Skin epidermis (tissue), 12 donors: ENCODE data around the gene BUD13.
"Not testable (repeated sequence)": the region's sequence is repeated elsewhere in the genome, so short reads cannot be mapped to it uniquely, and the experiment has no call there.

Source experiments
- H3K27ac ChIP-seq, 21 experiments: fragments of 200-600 bp; sonication (generic) in 11 of 21; one replicate each; pipeline ENCODE4 v1.5.0; 2020; ENCODE audit warnings: mild to moderate bottlenecking in 3 of 21, inconsistent platforms in 2 of 21, moderate library complexity in 2 of 21
- H3K4me3 ChIP-seq, 7 experiments: fragments of 200-600 bp; sonication (generic) in 2 of 7; one replicate each; pipeline ENCODE4 v1.5.0; 2020; ENCODE audit warnings: inconsistent platforms in 2 of 7, mild to moderate bottlenecking in 2 of 7, moderate library complexity in 1 of 7

Gene BUD13, protein sequence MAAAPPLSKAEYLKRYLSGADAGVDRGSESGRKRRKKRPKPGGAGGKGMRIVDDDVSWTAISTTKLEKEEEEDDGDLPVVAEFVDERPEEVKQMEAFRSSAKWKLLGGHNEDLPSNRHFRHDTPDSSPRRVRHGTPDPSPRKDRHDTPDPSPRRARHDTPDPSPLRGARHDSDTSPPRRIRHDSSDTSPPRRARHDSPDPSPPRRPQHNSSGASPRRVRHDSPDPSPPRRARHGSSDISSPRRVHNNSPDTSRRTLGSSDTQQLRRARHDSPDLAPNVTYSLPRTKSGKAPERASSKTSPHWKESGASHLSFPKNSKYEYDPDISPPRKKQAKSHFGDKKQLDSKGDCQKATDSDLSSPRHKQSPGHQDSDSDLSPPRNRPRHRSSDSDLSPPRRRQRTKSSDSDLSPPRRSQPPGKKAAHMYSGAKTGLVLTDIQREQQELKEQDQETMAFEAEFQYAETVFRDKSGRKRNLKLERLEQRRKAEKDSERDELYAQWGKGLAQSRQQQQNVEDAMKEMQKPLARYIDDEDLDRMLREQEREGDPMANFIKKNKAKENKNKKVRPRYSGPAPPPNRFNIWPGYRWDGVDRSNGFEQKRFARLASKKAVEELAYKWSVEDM

DNA sequence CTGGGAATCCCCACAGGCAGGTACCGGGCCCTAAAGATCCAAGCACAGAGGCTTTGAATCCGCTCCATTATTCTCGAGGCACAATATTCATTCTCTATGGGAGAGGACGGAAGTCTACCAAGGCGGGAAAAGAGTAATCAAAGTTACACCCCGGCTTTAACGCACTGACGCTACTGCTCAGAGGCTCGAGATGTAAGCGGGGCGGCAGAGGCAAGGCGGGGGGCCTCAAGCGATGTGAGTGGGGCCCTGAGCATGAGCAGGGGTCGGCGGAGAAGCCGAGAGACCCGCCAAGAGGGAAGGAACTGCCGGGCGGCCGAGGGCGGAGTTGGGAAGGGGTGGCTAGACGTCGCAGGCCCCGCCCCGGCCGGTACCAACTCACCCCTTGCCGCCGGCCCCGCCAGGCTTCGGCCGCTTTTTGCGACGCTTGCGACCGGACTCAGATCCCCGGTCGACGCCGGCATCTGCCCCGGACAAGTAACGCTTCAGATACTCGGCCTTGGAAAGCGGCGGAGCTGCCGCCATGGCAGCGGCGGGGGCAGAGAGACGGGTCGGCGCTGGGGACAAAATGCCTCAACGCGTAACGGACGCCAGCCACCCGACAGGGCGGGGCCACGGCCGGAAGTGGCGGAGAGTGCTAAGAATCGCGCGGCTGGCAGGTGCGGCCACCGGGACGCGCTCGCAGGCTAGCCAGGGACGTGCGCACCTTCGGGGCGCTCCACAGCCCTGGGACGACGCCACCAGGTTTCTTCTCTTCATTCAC lies at the start of gene BUD13:
TSS of gene BUD13 (minus strand) at position 545 of the 760 bp plus-strand sequence. CDS start at position 522, 23 bp downstream.
- Histone ChIP-seq H3K4me3 (peak within 1 kb of the TSS; percentile 58 to 93 (median 79)), H3K27ac (peak within 1 kb of the TSS; percentile 31 to 98 (median 95))

DNA sequence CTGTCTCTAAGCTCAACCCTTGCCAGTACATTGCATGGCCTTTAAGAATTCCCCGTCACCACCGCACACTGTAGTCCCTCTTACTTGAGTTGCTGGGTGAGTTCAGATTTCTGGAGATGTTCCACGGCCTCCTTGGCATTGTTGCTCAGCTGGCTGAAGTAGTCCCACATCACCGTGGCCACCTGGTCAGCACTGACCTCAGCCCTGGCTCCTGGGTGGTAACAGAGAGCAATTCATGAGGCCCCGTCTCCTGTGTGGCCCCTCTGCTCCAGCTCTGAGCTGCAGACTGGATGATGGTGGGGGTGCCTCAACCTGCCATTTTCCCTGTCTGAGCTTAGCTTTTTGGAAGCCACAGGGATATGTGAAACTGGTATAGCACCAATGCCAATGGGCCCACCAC lies 49.8 kb upstream of the BUD13 start:
- H3K4me3 ChIP-seq: no peak overlapping the region
- H3K27ac ChIP-seq: no peak overlapping the region

DNA sequence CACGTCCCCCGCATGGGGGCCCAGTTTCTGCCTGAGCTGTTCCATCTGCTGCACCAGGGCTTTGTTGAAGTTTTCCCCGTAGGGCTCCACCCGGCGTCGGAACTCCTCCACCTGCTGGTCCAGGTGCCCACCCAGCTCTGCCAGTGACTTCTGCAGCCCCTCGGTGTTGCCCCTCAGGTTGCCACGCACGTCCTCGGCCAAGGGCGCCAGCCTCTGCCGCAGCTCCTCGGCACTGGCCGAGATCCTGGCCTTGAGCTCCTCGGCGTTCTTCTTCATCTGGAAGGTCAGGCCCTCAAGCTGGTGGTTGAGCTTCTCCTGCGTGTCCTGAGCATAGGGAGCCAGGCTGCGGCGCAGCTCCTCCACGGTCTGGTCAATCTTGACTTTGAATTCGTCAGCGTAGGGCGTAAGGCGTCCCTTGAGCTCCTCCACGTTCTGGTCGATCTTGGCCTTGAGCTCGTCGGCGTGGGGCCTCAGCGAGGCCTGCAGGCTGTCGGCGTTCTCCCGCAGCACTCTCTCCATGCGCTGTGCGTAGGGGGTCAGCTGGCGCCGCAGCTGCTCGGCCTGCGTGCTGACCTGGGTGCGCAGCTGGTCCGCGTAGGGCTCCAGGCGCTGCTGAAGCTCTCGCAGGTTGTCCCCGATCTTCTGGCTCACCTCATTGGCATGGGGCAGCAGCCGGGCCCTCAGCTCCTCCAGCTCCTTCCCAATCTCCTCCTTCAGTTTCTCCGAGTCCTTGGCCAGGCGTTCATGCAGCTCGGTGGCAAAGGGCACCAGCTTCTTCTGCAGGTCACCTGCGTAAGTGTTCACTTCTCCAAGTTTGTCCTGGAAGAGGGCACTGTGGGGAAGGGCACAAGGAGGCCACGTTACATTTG lies 48.5 kb upstream of the BUD13 start:
- Histone ChIP-seq H3K4me3 (no peak overlapping the region), H3K27ac (no peak overlapping the region)

DNA sequence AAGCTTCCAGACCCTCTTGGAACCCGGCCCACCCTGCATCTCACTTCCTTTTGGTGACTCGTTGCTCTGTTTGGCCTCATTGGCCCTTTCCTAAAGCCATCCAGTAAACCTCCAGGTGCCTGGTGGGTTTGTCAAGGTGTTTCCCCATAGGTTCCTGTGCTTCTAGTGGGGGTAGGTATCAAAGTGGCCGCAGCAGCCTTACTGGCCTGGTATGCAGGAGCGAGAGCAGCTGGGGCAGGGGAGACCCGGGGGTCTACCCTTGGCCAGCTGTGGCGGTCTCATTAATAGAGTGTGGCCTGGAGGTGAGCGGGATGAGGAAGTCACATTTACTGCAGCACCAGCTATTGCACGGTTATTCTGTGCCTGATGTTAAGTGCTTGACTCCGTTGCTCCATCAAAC lies 46.3 kb upstream of the BUD13 start:
- H3K27ac ChIP-seq: no peak overlapping the region
- H3K4me3 ChIP-seq: no peak overlapping the region

DNA sequence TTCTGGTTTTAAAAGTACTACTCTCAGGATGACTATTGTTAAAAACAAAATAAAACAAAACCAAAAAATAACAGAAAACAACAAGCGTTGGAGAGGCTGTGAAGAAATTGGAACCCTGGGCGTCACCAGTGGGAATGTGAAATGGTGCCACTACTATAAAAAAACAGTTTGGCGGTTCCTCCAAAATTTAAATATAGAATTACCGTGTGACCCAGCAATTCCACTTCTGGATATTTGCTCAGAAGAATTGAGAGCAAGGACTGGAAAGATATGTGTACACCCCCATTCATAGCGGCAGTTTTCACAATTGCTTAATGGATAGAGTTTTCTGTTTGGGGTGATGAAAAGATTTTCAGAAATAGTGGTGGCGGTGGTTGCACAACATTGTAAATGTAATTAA lies 41.7 kb upstream of the BUD13 start:
- H3K27ac ChIP-seq: no peak overlapping the region

DNA sequence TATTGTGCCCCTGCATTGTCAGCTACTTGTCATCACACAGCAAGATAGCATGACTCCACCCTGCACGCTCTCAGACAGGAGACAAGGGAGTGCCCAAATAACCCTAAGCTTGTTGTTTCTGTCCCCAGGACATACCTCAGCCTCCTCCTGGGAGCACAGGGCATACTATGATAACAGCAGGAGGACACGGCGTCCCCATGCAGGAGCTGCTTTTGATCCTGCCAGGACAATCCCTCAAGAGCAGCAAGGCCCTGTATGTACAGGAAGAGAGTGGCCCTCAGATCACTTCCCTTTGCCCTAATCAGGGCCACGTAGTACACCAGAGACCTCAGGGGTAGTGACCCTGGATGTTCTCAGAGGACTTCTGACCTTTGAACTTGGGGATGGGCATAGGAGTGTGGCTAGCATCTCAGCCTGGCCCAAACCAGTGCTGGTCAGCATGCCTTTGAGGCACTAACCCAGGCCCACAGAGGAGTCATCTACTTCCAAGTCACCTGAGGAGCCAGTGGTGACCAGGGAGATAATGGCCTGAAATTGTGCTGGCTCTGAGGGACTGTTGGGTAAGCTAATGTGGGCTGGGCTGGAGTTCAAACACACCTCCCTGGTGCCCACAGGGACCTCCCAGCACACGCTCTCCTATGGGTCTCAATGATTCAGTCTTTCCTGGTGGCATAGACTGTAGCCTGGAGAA lies 41.1 kb upstream of the BUD13 start:
- H3K27ac ChIP-seq: no peak overlapping the region

More for the DNA sequence above, 41.7 kb upstream of the BUD13 start:
- no peak overlapping the region for H3K4me3 ChIP-seq

DNA sequence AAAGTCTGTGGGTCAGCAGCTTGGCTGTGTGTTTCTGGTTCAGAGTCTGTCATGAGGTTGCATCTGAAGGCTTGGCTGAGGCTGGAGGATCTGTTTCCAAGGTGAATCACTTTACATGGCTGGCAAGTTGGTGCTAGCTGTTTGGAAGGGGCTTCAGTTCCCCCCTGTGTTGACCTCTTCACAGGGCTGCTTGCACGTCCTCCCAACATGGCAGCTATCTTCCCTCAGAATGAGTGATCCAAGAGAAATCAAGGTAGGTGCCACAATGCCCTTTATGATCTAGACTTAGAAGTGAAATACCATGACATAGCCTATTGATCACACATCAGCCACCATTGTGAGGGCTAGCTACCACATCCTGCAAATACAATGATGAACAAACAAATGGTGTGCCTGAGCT lies 40.4 kb upstream of the BUD13 start:
- no peak overlapping the region for H3K4me3 ChIP-seq
- H3K27ac ChIP-seq: no peak overlapping the region

More for the DNA sequence above, 41.1 kb upstream of the BUD13 start:
- H3K4me3 ChIP-seq: no peak overlapping the region

DNA sequence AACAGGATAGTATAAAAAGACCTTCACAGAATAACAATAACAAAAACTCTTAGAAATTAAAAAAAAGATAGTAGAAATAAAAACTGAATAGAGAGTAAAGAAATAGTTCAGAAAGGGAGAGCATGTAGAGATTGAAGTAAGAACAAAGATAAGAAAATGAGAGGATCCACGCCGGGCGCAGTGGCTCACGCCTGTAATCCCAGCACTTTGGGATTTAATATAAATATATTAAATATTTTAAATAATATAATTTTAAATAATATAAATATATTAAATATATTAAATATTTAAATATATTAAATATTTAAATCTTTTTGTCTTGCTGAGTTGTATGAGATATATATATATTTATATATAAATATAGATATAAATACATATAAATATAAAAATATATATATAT lies 39.3 kb upstream of the BUD13 start:
- H3K27ac ChIP-seq: no peak overlapping the region
- H3K4me3 ChIP-seq: no peak overlapping the region

DNA sequence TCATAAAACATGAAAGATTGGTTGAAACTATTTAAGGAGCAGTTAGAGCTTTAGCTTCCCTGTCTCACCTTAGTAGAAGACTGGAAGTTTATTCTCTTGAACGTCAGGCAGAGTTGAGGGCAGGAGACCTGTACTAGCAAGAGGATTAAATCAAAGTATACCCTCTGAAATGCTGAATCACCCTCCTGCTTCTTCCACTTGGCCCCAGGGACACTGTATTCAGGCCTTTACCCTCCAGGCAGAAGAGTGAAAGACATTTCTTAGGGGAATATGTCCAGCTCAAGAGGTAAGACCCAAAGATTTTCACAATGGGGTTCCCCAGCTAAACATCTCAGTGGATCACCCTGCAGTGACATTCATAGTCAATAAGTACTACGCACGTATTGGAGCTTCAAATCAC lies 38.4 kb upstream of the BUD13 start:
- Histone ChIP-seq H3K27ac (no peak overlapping the region), H3K4me3 (no peak overlapping the region)

DNA sequence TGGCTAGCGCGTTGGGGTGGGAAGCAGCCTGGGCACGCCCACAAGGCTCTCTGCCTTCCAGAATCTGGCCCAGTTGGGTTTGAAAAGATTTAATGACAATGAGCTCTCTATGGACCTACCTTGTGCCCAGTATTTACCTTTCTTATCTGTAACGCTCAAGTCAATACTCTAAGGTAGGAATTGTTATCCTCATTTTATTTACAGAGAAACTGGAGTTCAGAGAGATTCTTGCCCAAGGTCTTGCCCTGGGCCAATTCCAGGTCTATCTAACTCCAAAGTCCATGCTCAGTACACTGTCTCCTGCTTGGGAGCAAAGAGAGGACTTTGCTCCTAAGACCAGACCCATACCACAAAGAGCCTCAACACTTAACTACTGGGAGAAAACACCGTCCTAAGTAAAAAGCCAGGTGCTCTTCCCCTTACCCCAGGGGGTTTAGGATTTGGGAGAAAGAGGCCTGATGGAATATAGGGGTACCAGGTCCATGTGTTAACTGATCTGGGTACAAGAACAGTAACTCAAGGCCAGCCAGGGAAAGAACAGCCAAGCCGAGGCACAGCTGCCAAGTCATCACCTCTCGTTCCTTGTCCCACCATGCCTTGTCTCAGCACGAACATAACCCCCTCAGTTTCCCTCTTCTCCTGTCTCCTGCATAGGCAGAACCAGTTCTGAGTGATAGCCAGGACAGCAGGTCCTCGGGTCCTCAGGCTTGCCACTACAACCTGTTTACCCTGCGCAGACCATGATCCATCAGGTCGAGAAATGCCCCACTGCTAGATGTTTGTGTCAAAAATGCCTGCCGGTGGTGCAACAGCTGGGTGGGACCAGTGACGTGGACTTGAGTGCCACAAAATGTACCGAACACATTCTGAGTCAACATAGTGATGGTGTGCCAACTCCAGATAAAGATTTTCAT lies 35.7 kb upstream of the BUD13 start:
- Histone ChIP-seq H3K27ac (no peak overlapping the region), H3K4me3 (no peak overlapping the region)

DNA sequence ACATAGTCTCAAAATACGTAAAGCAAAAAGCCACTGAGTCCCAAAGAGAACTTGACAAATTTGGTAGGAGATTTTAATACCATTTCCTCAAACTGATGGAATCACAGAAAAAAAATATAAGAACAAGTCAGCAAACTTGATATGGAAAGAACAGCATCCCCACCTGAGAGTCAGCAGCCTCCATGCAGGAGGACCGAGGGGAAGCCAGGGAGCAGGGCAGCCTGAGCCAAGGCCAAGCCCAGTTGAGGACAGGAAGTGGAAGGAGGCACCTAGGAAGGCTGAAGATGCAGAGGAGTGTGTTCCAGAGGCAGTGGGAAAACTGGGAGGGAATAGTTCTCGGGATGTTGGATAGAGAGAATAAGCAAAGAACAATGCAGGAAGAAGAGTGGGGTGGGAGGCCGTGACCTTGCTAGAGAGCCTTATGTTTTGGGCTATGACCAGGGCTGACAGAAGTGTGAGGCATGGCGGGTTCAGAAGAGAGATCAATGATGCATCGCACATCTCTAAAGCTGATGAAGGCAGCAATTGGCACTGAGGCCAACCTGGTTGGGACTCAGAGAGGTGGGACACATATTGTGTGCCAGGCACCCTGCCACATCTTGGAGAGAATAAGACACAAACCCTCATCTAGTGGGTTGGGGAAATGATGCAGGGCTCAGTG lies 34.9 kb upstream of the BUD13 start:
- no peak overlapping the region for H3K4me3 ChIP-seq
- H3K27ac ChIP-seq: no peak overlapping the region

DNA sequence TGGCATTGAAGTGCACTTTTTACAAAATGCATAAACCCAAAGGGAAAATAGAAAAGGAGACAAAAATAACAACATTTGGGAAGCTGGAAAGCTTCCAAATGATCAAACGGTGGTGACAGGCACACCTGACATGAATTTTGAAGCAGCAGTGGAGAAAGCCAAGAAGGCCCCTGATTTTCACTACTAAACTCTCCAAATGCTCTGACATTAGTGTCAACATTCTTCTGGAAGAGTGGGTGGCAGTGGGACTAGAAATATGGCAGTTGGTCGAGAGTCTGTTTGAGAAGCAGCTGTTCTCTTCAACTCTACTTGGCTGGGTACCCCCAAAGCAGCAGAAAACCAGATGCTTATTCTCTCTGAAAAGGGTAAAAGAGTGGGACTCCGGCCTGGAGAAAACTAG lies 31.2 kb upstream of the BUD13 start:
- Histone ChIP-seq H3K27ac (no peak overlapping the region), H3K4me3 (no peak overlapping the region)

DNA sequence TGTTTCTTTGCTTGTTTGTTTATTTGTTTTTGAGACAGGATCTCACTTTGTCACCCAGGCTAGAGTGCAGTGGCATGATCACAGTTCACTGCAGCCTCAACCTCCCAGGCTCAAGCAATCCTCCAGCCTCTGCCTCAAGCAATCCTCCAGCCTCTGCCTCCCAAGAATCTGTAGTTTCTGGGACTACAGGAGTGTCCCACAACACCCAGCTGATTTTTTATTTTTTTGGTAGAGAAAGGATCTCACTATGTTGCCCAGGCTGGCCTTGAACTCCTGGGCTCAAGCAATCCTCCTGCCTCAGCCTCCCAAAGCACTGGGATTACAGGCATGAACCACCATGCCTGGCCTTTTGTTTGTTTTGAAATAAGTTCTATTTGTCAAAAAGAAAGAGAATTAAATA lies 28.9 kb upstream of the BUD13 start:
- not testable (repeated sequence) for H3K4me3 ChIP-seq, H3K27ac ChIP-seq

DNA sequence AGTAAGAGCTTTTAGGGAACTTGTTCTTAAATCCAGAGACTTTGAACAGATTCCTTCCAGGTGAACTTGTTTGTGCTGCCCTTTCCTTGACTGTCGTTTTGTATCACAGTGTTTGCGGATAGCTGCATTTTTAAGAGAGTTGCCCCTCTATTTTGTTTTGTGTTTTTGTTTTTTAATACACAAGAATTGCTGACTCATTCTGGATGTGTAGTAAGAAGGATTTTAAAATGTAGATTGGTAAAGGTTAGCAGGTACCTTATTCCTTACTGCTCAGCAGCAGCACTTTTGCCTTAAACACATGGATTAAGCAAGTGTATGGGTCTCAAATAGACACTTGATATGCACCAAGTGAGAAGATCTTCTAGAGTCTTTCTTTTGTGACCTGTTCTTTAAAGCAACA lies 27.8 kb upstream of the BUD13 start:
- H3K4me3 ChIP-seq: no peak overlapping the region
- no peak overlapping the region for H3K27ac ChIP-seq

DNA sequence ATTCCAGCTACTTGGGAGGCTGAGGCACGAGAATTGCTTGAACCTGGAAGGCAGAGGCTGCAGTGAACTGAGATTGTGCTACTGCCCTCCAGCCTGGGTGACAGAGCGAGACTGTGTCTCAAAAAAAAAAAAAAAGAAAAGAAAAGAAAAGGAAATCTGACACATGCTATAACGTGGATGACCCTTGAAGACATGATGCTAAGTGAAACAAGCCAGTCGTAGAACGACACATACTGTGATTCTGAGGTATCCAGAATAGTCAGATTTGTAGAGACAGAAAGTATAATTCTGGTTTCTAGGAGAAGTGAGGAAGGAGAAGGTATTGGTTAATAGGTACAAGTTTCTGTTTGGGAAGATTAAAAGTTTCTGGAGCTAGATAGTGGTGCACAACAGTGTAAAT lies 25.6 kb upstream of the BUD13 start:
- Histone ChIP-seq H3K27ac (no peak overlapping the region), H3K4me3 (no peak overlapping the region)

DNA sequence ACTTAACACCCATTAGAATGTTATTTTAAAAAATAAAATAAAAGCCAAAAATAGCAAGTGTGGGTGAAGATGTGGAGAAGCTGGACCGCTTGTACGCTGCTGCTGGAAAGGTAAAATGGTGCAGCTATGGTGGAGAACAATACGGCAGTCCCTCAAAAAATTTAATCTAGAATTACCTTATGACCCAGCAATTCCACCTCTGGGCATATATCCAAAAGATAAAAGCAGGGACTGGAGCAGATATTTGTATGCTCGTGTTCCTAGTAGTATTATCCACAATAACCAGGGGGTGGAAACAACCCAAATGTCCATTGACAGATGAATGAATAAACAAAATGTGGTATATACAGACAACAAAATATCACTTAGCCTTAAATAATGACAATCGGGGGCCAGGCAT lies 25.0 kb upstream of the BUD13 start:
- H3K4me3 ChIP-seq: no peak overlapping the region
- H3K27ac ChIP-seq: no peak overlapping the region

DNA sequence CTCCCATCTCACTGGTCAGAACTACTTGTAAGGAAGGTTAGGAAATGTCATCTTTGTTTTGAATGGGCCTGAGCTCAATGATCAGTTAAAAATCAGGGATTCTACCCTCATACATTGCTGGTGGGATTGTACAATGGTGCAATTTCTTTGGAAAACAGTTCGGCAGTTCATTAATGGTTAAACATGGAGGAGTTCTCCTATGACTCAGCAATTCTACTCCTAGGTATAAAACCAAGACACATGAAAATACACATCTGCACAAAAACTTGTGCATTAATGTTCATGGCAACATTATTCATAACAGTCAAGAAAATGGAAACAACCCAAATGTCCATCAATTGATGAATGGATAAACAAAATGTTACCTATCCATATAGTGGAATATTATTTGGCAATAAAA lies 23.8 kb upstream of the BUD13 start:
- Histone ChIP-seq H3K27ac (no peak overlapping the region), H3K4me3 (no peak overlapping the region)

DNA sequence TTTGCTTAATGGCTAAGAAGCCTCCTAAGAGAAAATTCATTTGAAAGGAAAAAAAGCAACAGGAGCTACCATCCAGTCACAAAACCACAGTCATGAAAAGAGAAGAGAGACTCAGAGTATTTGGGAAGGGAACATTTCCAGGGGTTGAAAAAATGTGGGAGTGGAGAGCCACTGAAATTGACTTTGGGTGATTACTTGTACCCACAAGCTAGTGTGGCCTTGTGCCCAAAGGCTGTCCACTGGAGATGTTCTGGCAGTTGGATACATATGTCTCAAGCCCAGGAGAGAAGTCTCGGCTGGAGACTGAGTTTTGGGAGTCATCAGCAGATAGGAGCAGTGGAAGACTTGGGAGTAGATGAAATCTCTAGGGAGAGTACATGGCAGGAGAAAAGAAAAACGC lies 22.1 kb upstream of the BUD13 start:
- H3K4me3 ChIP-seq: no peak overlapping the region
- H3K27ac ChIP-seq: no peak overlapping the region
